HCT116 (cell line): ENCODE results near the gene VPS4B. TPM values are rescaled to one million over a fixed set of nuclear protein-coding genes. Genes with fewer than 3 reads are reported as not detected.
A peak's percentile ranks its signal among the peaks of the same experiment; 100 is the strongest.

ENCODE experiments used
- ATAC-seq: fragments of 200-7000 bp; cut with Tn5 transposase; 2 replicates; pipeline ENCODE4 v1.9.1; 2020; ENCODE audit warnings: mild to moderate bottlenecking, moderate library complexity
- BruUV-seq: library from RNA; stranded (reverse); fragments of 400-500 nt; replicated peaks from 2 replicates; lab custom pipeline; 2021; lab: Mats Ljungman, UMichigan
- CTCF ChIA-PET: fragments of 300-600 bp; sonication (Branson Sonifier 250); formaldehyde crosslinking; loops from one replicate; lab custom pipeline; 2021; ENCODE audit warnings: antibody characterized with exemption; lab: Charles Lee
- POLR2A ChIA-PET: fragments of 300-600, 350-600 bp; sonication (Branson Sonifier 250); formaldehyde crosslinking; loops from one replicate; lab custom pipeline; 2021; ENCODE audit warnings: antibody characterized with exemption; lab: Charles Lee
- RAD21 ChIA-PET, 2 experiments: fragments of 300-600 bp; sonication (Branson Sonifier 250); formaldehyde crosslinking; loops; one replicate each; lab custom pipeline; 2023; ENCODE audit warnings: low total read pairs in 2 of 2; ENCODE audit not compliant: uncharacterized antibody in 2 of 2, unreplicated experiment in 2 of 2, low non-redundant PET in 1 of 2; lab: Charles Lee
- DNase-seq: peaks from one replicate; pipeline ENCODE4 v3.0.0-alpha.2; 2010; ENCODE audit warnings: low read depth, low spot score
- H2AFZ ChIP-seq: fragments of 200-600 bp; shearing (Covaris generic), sonication (generic); 2 replicates; pipeline ENCODE4 v1.6.1; 2017; ENCODE audit warnings: low read depth, mixed run types, mixed read lengths, antibody characterized with exemption, low read length; ENCODE audit not compliant: poor library complexity, severe bottlenecking
- H3K27ac ChIP-seq: 2 replicates; pipeline ENCODE4 v1.5.1; 2012; ENCODE audit warnings: low read depth, low read length
- H3K27me3 ChIP-seq: fragments of 200-600 bp; sonication (generic); 2 replicates; pipeline ENCODE4 v1.6.1; 2016; ENCODE audit warnings: mixed run types, low read length, mixed read lengths; ENCODE audit not compliant: insufficient read depth
- H3K36me3 ChIP-seq, 2 experiments: fragments of 200-500 bp in 1 of 2; fragments of 200-600 bp in 1 of 2; sonication (Bioruptor generic) in 1 of 2; sonication (generic) in 1 of 2; 2 replicates each; pipeline versions ENCODE4 v1.5.1 to v1.6.1; 2014 to 2016; ENCODE audit warnings: low read length in 2 of 2, inconsistent platforms in 1 of 2, mixed read lengths in 1 of 2, mixed run types in 1 of 2; ENCODE audit not compliant: insufficient read depth in 2 of 2, control insufficient read depth in 1 of 2
- H3K4me1 ChIP-seq, 2 experiments: fragments of 200-600 bp in 1 of 2; sonication (generic) in 1 of 2; 2 replicates each; pipeline versions ENCODE4 v1.5.1 to v1.6.1; 2012 to 2017; ENCODE audit warnings: low read length in 2 of 2, inconsistent platforms in 1 of 2, mild to moderate bottlenecking in 1 of 2, mixed read lengths in 1 of 2, mixed run types in 1 of 2, moderate library complexity in 1 of 2; ENCODE audit not compliant: insufficient read depth in 2 of 2, control insufficient read depth in 1 of 2
- H3K4me2 ChIP-seq: fragments of 200-600 bp; sonication (generic); 2 replicates; pipeline ENCODE4 v1.6.1; 2017; ENCODE audit warnings: mixed run types, low read length, mixed read lengths
- H3K4me3 ChIP-seq, 2 experiments: fragments of 200-600 bp in 1 of 2; sonication (generic) in 1 of 2; replicated peaks in 1 of 2; 2 replicates each; pipeline ENCODE4 v1.5.1; 2011 to 2016; ENCODE audit warnings: low read length in 2 of 2, control low read depth in 1 of 2, low read depth in 1 of 2, mild to moderate bottlenecking in 1 of 2, mixed read lengths in 1 of 2, mixed run types in 1 of 2
- H3K79me2 ChIP-seq: fragments of 200-600 bp; sonication (generic); 2 replicates; pipeline ENCODE4 v1.6.1; 2017; ENCODE audit warnings: mild to moderate bottlenecking, mixed run types, low read length, moderate library complexity, mixed read lengths; ENCODE audit not compliant: insufficient read depth
- H3K9ac ChIP-seq: fragments of 200-600 bp; sonication (generic); 2 replicates; pipeline ENCODE4 v1.6.1; 2016; ENCODE audit warnings: low read length, mixed read lengths
- H3K9me2 ChIP-seq: fragments of 200-600 bp; sonication (generic), shearing (Covaris generic); 2 replicates; pipeline ENCODE4 v1.6.1; 2017; ENCODE audit warnings: mixed run types, mild to moderate bottlenecking, moderate library complexity; ENCODE audit not compliant: insufficient read depth
- H3K9me3 ChIP-seq, 2 experiments: fragments of 200-500 bp in 1 of 2; fragments of 200-600 bp in 1 of 2; sonication (Bioruptor generic) in 1 of 2; sonication (generic) in 1 of 2; 2 replicates each; pipeline ENCODE4 v1.6.1; 2014 to 2017; ENCODE audit warnings: low read length in 2 of 2, mixed read lengths in 2 of 2, inconsistent platforms in 1 of 2, low read depth in 1 of 2, mild to moderate bottlenecking in 1 of 2, mixed run types in 1 of 2, moderate library complexity in 1 of 2; ENCODE audit not compliant: control insufficient read depth in 1 of 2, insufficient read depth in 1 of 2
- H4K20me1 ChIP-seq: fragments of 200-600 bp; sonication (generic), shearing (Covaris generic); 2 replicates; pipeline ENCODE4 v1.6.1; 2017; ENCODE audit warnings: mixed run types, mild to moderate bottlenecking, moderate library complexity; ENCODE audit not compliant: insufficient read depth
- ATF3 ChIP-seq: IDR thresholded peaks from 2 replicates; pipeline ENCODE4 v1.6.1; 2012
- CBX3 ChIP-seq: IDR thresholded peaks from 2 replicates; pipeline ENCODE4 v1.6.1; 2012; ENCODE audit warnings: low read depth
- CEBPB ChIP-seq: IDR thresholded peaks from 2 replicates; pipeline ENCODE4 v1.6.1; 2012; ENCODE audit warnings: low read depth
- EGR1 ChIP-seq: IDR thresholded peaks from 2 replicates; pipeline ENCODE4 v1.6.1; 2012; ENCODE audit warnings: low read depth
- EZH2phosphoT487 ChIP-seq: fragments of 200-600 bp; IDR thresholded peaks from 2 replicates; pipeline ENCODE4 v1.6.1; 2018; ENCODE audit warnings: antibody characterized with exemption, borderline replicate concordance
- FOSL1 ChIP-seq: IDR thresholded peaks from 2 replicates; pipeline ENCODE4 v1.6.1; 2012; ENCODE audit warnings: low read depth
- JUND ChIP-seq: IDR thresholded peaks from 2 replicates; pipeline ENCODE4 v1.6.1; 2012
- MAX ChIP-seq: IDR thresholded peaks from 2 replicates; pipeline ENCODE4 v1.6.1; 2012
- POLR2AphosphoS5 ChIP-seq: IDR thresholded peaks from 2 replicates; pipeline ENCODE4 v1.6.1; 2011; ENCODE audit warnings: mild to moderate bottlenecking, low read depth, low read length, moderate library complexity
- RAD21 ChIP-seq: IDR thresholded peaks from 2 replicates; pipeline ENCODE4 v1.6.1; 2012; ENCODE audit warnings: low read depth, mild to moderate bottlenecking
- SIN3A ChIP-seq: IDR thresholded peaks from 2 replicates; pipeline ENCODE4 v1.6.1; 2012; ENCODE audit warnings: low read depth
- SP1 ChIP-seq: IDR thresholded peaks from 2 replicates; pipeline ENCODE4 v1.6.1; 2012; ENCODE audit warnings: low read depth
- SRF ChIP-seq: IDR thresholded peaks from 2 replicates; pipeline ENCODE4 v1.6.1; 2012; ENCODE audit warnings: low read depth
- TCF7L2 ChIP-seq: IDR thresholded peaks from 2 replicates; pipeline ENCODE4 v1.7.0; 2011; ENCODE audit warnings: borderline replicate concordance, inconsistent platforms; ENCODE audit not compliant: insufficient read depth, insufficient read length; ENCODE audit errors: extremely low read depth
- YY1 ChIP-seq: IDR thresholded peaks from 2 replicates; pipeline ENCODE4 v1.6.1; 2011; ENCODE audit warnings: low read length, low read depth, moderate library complexity, mild to moderate bottlenecking; ENCODE audit not compliant: insufficient replicate concordance; ENCODE audit errors: extremely low read depth
- ZFX ChIP-seq: fragments of 450-650 bp; IDR thresholded peaks from 2 replicates; pipeline ENCODE4 v1.6.1; 2017
- ZNF274 ChIP-seq: fragments of 200-500 bp; sonication (Bioruptor generic); IDR thresholded peaks from 2 replicates; pipeline ENCODE4 v1.6.1; 2014; ENCODE audit warnings: mild to moderate bottlenecking, low read depth, low read length, inconsistent platforms
- intact Hi-C: fragments of 100-400 bp; cut with micrococcal nuclease; formaldehyde crosslinking; loops from 2 replicates; pipeline ENCODE4 v1.10.0; 2022
- total RNA-seq: library from RNA; stranded (reverse); gene quantifications from one replicate; pipeline ENCODE4 v1.2.1, GENCODE V29; 2021; ENCODE audit not compliant: unreplicated experiment
- TF ChIP-seq, protein P1 (sequence below), 3 experiments: fragments of 200-600 bp in 1 of 3; sonication (generic) in 1 of 3; IDR thresholded peaks in 2 of 3; conservative IDR thresholded peaks in 1 of 3; 2 replicates each; pipeline ENCODE4 v1.5.1; 2012 to 2017; ENCODE audit warnings: low read depth in 2 of 3, low read length in 2 of 3, antibody characterized with exemption in 1 of 3, borderline replicate concordance in 1 of 3, control low read depth in 1 of 3, mild to moderate bottlenecking in 1 of 3, mixed read lengths in 1 of 3, mixed run types in 1 of 3, moderate library complexity in 1 of 3; ENCODE audit not compliant: insufficient read depth in 1 of 3
- TF ChIP-seq, protein P2 (sequence below): IDR thresholded peaks from 2 replicates; pipeline ENCODE4 v1.6.1; 2012; ENCODE audit warnings: low read depth

The VPS4B gene
- total RNA-seq, 1 experiment from 2014 or later, result 68.3 TPM

DNA sequence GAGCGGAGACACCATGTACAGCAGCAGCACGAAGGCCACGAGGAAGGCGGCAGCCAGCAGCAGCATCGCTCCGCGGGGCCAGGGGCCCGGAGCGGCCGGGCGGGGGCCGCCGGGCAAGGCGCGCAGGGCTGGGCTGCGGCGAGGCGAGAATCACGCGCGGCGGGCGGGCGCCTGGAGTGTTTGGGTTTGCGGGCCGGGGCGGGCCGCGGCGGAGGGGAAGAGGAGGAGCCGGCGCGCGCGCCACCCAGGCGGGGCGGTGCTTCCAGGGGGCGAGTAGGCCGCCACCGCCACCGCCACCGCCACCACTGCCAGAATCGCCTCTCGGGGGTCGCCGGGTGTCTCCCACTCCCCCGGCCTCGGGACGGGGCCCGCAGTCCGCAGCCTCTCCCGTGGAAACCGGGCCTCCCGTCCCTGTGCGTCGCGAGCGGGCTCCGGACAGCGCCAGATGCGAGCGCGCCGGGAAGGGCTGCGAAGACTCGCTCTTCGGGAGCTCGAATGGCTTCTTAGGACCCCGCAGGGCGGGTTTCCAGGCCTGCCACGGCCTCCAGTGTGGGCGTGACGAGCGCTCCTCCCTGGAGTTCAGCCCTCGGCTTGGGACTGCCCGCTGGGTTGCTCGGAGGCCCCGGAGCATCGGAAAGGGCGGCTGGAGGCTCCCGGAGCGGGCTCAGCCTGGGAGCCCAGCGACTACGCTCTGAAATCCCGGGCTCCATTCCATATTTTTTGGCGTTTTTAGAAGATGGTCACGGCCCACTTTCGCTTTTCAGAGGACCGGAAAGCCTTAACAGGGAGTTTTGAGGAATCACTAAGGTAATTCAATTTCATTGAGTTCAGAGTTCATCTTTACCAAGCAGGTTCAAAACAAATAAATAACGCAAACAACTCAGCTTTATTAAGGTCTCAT lies 55.0 kb downstream of the VPS4B start, which contains the start of gene KDSR:
KDSR (minus strand) TSS at position 154 of the 901 bp plus-strand sequence; CDS start at position 66, 88 bp downstream.
- no TSS peak for BruUV-seq
- ATAC-seq (peak; percentile 88), DNase-seq (peak; percentile 94)
- ChIA-PET RAD21 (no interaction called here), POLR2A (interaction anchor here (1.2 kb wide), 1 partner anchor 14 kb away, joined by 3 read pairs; no protein-coding TSS in a partner anchor), CTCF (interaction anchor here (0.8 to 1.2 kb wide), 2 partner anchors 26 to 72 kb away, joined by 3 to 4 read pairs; no protein-coding TSS in a partner anchor)
- peaks cover 7 to 14% of the 10 kb centered on the region in 2 experiments; a peak in 3 of 4 replicates for H3K4me1 ChIP-seq
- peaks cover 0 to 2% of the 10 kb centered on the region in 2 experiments; a peak in 1 of 4 replicates for H3K36me3 ChIP-seq
- H2AFZ ChIP-seq, result peak within 1 kb of the TSS; percentile 87
- no peaks in the 10 kb centered on the region for H3K27me3 ChIP-seq
- intact Hi-C loops, result loop anchor here (1.0 to 10.0 kb wide), 2 partner anchors 55 to 1183 kb away; partner anchors contain the start of genes PIGN, RELCH and VPS4B
- no peaks in the 10 kb centered on the region for H3K9me2 ChIP-seq
- H3K9ac ChIP-seq, result peak within 1 kb of the TSS; percentile 95
- H3K27ac ChIP-seq, result peak within 1 kb of the TSS; percentile 87
- peak within 1 kb of the TSS; percentile 84 to 85 for H3K4me3 ChIP-seq
- peaks cover 40% of the 10 kb centered on the region for H3K79me2 ChIP-seq
- peak within 1 kb of the TSS; percentile 94 for H3K4me2 ChIP-seq
- peaks cover 6 to 8% of the 10 kb centered on the region in 2 experiments; a peak in 1 of 4 replicates for H3K9me3 ChIP-seq
- H4K20me1 ChIP-seq, result peaks cover 10% of the 10 kb centered on the region; the same call in 1 of the 2 replicates
- TF ChIP-seq EGR1 (peak; percentile 80), CBX3 (0 out of 2 replicates have a peak, but pooled peaks have one; percentile 34), ZNF274 (no peak), FOSL1 (peak; percentile 58; the same call in 1 of the 2 replicates), CEBPB (no peak), YY1 (peak; percentile 83), TCF7L2 (peak; percentile 36), RAD21 (no peak), ZFX (peak; percentile 88), MAX (peak; percentile 75; the same call in 1 of the 2 replicates), SRF (peak; percentile 99), POLR2AphosphoS5 (peak; percentile 96), SIN3A (peak; percentile 57; the same call in 1 of the 2 replicates), ATF3 (no peak), SP1 (peak; percentile 99), JUND (peak; percentile 94), EZH2phosphoT487 (no peak)
- TF ChIP-seq, protein P1, sequence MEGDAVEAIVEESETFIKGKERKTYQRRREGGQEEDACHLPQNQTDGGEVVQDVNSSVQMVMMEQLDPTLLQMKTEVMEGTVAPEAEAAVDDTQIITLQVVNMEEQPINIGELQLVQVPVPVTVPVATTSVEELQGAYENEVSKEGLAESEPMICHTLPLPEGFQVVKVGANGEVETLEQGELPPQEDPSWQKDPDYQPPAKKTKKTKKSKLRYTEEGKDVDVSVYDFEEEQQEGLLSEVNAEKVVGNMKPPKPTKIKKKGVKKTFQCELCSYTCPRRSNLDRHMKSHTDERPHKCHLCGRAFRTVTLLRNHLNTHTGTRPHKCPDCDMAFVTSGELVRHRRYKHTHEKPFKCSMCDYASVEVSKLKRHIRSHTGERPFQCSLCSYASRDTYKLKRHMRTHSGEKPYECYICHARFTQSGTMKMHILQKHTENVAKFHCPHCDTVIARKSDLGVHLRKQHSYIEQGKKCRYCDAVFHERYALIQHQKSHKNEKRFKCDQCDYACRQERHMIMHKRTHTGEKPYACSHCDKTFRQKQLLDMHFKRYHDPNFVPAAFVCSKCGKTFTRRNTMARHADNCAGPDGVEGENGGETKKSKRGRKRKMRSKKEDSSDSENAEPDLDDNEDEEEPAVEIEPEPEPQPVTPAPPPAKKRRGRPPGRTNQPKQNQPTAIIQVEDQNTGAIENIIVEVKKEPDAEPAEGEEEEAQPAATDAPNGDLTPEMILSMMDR (IDR thresholded peaks at IDR 0.05 in 2 of 3, conservative IDR thresholded peaks at IDR 0.05 in 1 of 3; ENCODE audit: borderline replicate concordance in 1 of 3, insufficient read depth in 1 of 3, low read depth in 2 of 3, low read length in 2 of 3), result no peak
- TF ChIP-seq, protein P2, sequence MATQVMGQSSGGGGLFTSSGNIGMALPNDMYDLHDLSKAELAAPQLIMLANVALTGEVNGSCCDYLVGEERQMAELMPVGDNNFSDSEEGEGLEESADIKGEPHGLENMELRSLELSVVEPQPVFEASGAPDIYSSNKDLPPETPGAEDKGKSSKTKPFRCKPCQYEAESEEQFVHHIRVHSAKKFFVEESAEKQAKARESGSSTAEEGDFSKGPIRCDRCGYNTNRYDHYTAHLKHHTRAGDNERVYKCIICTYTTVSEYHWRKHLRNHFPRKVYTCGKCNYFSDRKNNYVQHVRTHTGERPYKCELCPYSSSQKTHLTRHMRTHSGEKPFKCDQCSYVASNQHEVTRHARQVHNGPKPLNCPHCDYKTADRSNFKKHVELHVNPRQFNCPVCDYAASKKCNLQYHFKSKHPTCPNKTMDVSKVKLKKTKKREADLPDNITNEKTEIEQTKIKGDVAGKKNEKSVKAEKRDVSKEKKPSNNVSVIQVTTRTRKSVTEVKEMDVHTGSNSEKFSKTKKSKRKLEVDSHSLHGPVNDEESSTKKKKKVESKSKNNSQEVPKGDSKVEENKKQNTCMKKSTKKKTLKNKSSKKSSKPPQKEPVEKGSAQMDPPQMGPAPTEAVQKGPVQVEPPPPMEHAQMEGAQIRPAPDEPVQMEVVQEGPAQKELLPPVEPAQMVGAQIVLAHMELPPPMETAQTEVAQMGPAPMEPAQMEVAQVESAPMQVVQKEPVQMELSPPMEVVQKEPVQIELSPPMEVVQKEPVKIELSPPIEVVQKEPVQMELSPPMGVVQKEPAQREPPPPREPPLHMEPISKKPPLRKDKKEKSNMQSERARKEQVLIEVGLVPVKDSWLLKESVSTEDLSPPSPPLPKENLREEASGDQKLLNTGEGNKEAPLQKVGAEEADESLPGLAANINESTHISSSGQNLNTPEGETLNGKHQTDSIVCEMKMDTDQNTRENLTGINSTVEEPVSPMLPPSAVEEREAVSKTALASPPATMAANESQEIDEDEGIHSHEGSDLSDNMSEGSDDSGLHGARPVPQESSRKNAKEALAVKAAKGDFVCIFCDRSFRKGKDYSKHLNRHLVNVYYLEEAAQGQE, result no peak
